ENCODE data around the gene NPHP4.

DNA sequence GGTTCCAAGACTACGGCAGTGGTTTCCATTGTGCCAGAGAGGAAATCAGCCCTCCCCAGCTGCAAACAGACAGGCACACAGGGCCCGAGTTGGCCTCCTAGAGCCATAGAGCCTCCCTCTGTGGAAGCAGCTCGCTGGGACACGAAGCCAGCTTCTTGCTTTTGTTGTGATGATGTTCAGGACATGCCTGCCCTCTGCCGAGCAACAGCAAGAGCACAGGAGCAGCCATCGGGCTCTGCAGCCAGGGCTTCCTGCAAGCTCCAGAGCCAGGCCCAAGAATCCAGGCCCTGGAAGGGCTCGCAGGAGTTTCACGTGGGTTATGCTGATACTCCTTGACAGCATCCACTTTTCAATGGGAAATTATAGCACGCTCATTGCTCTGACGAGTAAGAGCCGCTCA lies 18.5 kb downstream of the NPHP4 start:
- TF ChIP-seq ISL1 (CRISPR knock-in tag; IDR thresholded peaks at IDR 0.05) (no peak), ESRRG (CRISPR knock-in tag; IDR thresholded peaks at IDR 0.05) (no peak), ZFP30 (CRISPR knock-in tag; IDR thresholded peaks at IDR 0.05) (no peak), ARNTL (CRISPR knock-in tag; IDR thresholded peaks at IDR 0.05; ENCODE audit: borderline replicate concordance, low read depth) (no peak), ZNF565 (CRISPR knock-in tag; conservative IDR thresholded peaks at IDR 0.05; ENCODE audit: low read depth) (no peak), GLIS3 (CRISPR knock-in tag; IDR thresholded peaks at IDR 0.05) (no peak)
- TF ChIP-seq, protein P1, sequence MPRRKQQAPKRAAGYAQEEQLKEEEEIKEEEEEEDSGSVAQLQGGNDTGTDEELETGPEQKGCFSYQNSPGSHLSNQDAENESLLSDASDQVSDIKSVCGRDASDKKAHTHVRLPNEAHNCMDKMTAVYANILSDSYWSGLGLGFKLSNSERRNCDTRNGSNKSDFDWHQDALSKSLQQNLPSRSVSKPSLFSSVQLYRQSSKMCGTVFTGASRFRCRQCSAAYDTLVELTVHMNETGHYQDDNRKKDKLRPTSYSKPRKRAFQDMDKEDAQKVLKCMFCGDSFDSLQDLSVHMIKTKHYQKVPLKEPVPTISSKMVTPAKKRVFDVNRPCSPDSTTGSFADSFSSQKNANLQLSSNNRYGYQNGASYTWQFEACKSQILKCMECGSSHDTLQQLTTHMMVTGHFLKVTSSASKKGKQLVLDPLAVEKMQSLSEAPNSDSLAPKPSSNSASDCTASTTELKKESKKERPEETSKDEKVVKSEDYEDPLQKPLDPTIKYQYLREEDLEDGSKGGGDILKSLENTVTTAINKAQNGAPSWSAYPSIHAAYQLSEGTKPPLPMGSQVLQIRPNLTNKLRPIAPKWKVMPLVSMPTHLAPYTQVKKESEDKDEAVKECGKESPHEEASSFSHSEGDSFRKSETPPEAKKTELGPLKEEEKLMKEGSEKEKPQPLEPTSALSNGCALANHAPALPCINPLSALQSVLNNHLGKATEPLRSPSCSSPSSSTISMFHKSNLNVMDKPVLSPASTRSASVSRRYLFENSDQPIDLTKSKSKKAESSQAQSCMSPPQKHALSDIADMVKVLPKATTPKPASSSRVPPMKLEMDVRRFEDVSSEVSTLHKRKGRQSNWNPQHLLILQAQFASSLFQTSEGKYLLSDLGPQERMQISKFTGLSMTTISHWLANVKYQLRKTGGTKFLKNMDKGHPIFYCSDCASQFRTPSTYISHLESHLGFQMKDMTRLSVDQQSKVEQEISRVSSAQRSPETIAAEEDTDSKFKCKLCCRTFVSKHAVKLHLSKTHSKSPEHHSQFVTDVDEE (CRISPR knock-in tag; IDR thresholded peaks at IDR 0.05) = no peak
- TF ChIP-seq, protein P2, sequence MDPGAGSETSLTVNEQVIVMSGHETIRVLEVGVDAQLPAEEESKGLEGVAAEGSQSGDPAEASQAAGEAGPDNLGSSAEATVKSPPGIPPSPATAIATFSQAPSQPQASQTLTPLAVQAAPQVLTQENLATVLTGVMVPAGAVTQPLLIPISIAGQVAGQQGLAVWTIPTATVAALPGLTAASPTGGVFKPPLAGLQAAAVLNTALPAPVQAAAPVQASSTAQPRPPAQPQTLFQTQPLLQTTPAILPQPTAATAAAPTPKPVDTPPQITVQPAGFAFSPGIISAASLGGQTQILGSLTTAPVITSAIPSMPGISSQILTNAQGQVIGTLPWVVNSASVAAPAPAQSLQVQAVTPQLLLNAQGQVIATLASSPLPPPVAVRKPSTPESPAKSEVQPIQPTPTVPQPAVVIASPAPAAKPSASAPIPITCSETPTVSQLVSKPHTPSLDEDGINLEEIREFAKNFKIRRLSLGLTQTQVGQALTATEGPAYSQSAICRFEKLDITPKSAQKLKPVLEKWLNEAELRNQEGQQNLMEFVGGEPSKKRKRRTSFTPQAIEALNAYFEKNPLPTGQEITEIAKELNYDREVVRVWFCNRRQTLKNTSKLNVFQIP (CRISPR knock-in tag; IDR thresholded peaks at IDR 0.05; ENCODE audit: borderline replicate concordance, low read depth) = no peak
